H4 (cell line): ENCODE measurements around the gene SDHA. TPM values are rescaled to one million over a fixed set of nuclear protein-coding genes. Genes with fewer than 3 reads are reported as not detected.
"Not testable (repeated sequence)": the region's sequence is repeated elsewhere in the genome, so short reads cannot be mapped to it uniquely, and the experiment has no call there.

Experiments used
- DNase-seq: peaks from one replicate; pipeline ENCODE4 v3.0.0-alpha.2; 2015; ENCODE audit warnings: low spot score
- total RNA-seq: library from RNA; depleted of rRNA; stranded (reverse); fragments of >200 nt; shearing (Covaris generic); gene quantifications from 2 replicates; pipeline ENCODE4 v1.2.3, GENCODE V29; 2014

Gene SDHA
- total RNA-seq, 1 experiment from 2014 or later: 79.9 TPM

DNA sequence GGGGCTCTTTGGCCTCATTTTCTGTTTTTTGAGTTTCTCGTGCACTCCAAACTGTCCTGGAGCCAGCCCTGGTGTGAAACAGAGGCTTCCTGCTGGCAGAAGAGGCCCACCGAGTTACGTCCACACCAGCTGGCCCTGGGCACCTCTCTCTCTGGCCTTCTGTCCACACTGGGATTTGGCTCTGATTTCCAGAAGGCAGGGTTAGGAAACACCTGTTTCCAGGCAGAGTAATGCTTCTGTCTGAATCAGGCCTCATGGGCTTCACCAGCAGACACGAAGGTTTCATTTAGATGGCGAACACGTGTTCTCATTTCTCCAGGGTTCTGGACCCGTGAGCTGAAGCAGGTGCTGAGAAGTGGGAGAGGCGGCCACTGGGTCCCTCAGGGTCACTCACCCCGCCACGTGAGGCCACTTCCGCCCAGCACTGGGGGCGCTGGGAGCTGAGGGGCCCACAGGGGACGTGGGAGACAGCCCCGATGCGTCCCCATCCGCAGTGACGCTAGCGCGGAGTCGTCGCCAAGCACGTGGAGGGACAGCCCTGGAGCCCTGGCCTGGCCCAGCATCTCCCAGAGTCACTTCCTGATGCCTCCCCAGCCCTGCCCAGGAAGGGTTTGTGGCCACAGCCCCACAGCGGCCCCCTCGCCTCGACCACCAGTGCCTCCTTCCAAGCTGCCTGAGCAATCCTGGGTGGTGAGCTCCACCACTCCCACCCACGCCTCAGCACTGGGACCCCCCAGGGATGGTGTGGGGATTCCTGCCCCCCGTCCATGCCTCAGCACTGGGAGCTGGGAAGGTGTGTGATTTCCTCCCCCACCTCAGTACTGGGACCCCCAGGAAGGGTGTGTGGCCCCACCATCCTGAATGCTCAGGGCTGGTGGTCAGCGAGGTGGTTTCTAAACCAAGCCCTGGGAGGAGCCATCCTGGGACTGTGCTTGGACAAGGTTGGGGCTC is 31.8 kb upstream of the SDHA start:
- no peak for DNase-seq

DNA sequence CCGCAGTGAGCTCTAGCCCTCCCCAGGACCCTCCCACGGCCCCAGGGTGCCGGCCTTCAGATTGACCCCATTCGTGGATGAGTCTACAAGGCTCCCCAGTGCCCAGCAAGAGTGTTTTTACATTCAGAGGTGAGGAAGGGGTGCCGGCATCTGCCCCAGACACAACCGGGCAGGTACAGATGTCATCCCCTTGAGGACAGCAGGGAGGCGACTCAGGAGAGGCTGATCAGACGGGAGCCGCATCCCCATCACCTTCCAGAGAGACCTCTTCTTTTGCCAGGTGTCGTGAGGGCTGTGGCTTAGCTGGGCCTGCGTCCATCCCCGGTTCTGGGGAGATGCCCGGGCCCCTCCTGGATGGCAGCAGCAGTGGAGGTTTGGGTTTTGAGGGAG is 31.1 kb upstream of the SDHA start:
- no peak for DNase-seq

DNA sequence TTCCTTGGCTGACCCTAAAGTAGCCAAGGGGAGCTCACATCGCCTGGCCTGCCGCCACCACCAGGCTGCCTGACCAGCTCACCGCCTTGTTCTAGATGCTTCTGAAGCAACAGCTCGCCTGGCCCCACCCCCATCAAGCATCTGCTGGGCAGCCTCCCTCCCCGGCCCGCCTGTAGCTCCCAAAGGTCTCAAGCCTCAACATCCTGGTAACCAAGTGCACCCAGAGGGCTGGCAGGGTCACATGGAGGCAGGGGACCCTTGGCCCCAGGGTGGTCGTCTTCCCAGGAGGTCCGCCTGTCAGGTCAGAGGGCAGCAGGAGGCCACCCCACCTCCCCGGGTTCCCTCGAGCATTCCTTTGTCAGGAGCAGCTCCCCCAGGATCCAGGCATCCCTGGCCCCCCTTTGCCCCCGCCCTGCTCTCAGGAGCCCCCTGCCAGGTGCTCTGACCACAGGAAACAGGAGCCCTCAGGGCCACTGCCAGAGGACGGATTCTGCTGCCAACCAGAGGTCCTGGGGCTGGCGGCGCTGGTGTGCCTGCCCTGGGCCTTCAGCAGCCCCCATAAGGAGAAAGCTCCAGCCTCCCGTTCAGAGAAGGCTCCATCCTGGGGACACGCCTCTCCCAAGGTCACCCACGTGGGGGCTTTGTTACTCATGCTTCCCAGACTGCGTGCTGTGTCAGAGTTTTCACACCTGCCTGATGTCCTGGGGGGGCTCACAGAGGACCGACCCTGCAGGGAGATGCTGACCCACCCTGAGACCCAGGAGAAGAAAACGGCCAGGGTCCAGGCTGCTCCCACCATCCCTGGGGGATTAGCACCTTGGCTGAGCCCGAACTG is 30.3 kb upstream of the SDHA start:
- no peak for DNase-seq

DNA sequence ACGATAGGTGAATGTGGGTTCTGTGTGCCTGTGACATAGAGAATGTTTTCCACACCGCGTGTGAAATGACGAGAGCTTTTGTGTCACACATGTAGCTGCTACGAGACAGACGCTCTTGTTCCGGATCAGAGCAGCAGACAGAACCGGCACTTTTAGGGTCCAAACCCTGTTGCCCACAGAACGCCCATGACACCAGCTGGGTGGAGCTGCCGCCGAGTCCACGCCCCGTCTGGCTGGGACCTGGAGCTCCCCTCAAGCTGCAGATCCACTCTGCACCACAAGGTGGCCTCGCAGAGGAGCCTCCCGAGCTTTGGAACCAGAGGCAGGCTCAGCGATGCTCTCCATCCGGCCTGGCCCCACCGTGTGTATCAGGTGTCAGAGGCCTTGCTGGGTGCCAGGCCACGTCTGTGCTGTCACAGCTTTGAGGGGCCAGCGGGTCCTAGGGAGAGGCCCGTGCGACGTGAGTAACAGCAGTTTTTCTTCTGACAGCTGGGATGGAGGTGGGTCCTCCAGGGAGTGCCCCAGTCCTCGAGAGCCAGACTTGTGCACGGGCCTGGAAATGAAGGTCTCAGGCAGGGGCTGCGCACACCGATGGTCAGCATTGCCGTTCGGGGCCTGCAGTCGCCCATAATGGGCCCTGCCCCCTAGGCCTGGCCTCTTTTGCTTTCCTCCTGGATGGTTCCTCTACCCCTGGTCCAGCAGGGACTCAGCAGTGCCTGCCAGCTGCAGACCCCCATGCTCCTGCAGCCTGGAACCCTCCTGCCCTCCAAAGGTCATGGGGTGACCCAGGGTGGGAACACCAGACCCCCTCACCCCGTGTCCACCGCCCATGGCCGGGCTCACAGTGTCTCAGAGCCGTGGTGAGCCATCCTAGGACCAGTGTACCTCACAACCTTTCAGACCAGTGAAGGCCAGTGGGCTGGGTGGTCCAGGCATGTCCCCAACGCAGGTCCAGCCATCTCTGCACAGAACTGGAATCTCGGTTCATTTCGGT is 29.3 kb upstream of the SDHA start:
- DNase-seq: peak; percentile 91

DNA sequence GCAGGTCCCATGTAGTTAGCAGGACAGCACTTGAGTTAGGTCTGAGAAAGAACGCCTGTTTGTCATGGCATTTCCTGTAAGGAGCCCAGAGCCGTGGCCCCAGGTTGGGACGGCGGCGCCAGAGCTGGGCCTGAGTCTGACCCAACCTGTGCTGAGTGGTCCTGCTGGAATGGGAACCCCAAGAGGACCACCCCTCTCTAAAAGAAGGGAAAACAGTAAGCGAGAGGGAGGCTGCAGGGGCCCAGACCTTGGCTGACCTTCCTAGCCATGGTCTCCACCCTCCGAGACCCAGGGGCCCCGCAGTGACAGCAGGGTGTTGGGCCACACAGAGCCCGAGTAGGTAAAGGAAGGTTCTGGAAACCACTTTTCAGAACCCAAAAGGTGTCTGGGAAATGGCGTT is 28.6 kb upstream of the SDHA start:
- DNase-seq: no peak

DNA sequence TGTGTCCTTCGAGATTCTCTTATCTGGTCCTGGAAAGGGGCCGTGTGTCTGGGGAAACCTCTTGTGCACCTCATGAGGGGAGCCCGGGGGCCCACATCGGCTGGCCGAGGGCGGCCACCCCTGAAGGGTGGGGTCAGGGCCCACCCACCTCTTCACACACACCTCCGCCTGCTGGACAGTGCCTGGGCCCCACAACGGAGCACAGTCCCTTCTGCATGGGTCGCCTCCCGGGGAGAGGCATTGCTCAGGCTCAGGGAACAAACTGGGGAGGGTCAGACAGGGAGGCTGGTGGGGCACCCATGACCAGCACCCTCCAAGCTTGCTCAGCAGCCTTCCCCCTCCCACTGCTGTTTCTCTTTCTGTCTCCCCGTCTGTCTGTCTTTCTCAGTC is 28.1 kb upstream of the SDHA start:
- no peak for DNase-seq

DNA sequence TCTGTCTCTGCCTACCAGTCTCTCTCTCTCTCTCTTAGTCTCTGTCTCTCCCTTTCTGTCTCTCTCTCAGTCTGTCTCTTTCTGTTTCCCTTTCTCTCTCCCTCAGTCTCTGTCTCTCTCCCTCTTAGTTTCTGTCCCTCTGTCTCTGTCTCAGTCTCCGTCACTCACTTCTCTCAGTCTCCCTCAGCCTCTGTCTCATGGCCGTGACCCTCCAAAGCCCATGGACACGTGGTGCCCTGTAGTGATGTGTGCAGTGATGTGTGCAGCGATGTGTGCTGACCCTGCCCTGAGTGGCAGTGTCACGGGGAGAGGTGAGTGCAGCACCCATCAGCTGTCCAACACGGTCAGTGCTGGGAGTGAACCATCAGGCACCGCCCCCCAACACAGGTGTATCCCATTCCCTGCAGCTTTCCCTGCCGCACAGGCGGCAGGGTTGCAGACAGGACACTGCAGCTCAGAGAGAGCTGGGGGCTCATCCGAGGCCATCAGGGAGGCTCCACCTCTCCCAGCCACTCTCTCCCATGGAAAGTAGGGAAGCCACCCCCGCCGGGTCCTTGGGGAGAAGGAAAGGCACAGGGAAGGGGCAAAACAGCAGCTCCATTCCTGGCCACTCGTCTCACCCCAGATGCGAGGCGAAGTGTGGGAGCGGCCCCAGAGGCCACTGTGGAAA is 27.6 kb upstream of the SDHA start:
- DNase-seq: no peak

DNA sequence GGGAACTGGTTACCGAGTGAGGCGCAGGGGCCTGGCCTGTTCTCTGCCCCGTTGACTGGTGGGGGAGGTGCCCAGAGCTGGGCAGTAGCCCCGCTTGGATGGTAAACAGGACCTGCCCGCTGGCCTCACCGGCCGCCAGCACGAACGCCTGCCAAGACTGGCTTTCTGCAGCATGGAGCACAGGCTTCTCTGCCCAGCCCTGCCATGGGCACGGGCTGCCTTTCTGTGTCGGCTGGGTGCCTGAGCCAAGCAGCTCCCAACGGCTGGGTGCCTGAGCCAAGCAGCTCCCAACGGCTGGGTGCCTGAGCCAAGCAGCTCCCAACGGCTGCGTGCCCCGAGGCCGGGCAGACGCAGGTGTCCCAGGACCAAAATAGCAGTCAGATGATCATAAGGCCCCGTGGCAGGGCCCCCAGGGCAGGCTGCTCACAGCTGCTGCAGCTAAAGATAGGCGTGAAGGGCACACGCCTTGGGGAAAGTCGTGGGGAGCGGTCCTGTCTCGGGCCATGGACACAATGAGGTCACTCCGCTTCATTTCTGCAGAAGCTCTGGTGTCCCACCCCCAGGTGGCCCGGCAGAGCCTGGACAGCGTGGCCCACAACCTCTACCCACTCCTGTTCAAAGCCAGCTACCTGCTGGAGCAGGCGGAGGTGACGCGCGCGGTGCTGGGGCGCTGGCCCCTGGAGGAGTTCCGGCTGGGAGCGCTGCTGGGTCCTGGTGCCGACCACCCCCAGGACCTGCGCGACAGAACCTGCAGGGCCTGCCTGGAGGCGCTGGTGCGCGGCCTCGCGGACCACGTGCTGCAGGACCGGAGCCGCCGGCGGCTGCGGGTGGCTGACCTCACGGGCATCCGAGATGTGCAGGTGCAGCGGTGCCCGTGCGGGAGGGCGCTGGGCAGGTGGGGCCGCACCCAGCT is 26.8 kb upstream of the SDHA start, which contains the start of gene LRRC14B:
Gene LRRC14B (plus strand): TSS at position 460 of the 913 bp plus-strand sequence. CDS start 44 bp downstream, at position 504.
- no peak for DNase-seq

DNA sequence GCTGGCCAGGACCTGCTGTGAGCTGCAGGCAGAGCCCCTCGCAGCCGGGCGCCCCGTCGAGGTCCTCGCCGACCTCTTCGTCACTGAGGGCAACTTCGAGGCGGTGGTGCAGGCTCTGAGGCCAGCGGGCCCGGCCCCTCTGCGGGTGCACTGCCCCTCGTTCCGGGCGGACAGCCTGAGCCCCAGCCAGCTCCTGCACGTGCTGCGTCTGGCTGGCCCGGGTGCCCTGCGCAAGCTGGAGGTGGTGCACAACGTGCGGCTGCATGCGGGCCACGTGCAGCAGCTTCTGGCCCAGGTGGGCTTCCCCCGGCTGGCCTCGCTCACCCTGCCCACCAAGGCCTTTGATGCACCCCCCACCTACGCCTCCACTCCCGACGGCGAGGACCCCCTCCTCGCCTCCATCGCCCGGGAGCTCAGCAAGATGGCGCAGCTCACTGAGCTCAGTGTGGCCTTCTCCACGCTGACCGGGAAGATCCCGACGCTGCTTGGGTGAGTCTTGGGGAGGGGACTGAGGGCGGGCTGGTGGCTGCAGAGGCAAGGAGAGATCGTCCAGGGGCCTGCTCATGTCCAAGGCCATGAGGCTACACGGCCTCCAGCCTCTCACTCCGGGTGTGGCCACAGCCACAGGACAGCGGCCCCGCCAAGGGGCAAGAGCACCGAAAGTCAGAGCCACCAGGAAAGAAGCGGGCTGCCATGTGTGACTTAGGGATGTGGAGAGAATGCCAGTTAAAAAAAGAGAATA is 26.0 kb upstream of the SDHA start:
- DNase-seq: no peak

DNA sequence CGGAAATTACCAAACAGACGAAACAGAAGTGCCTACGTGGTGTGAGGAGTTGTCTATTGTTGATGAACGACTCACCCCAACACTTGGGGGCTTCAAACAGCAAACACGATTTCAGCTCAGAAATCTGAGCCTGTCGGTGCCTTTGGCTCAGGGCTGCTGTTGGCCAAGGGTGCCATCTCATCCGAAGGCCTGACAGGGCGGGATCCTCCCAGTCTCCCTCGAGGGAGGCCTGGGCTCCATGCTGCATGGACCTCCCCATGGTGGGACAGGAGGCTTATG is 25.5 kb upstream of the SDHA start:
- DNase-seq: no peak

DNA sequence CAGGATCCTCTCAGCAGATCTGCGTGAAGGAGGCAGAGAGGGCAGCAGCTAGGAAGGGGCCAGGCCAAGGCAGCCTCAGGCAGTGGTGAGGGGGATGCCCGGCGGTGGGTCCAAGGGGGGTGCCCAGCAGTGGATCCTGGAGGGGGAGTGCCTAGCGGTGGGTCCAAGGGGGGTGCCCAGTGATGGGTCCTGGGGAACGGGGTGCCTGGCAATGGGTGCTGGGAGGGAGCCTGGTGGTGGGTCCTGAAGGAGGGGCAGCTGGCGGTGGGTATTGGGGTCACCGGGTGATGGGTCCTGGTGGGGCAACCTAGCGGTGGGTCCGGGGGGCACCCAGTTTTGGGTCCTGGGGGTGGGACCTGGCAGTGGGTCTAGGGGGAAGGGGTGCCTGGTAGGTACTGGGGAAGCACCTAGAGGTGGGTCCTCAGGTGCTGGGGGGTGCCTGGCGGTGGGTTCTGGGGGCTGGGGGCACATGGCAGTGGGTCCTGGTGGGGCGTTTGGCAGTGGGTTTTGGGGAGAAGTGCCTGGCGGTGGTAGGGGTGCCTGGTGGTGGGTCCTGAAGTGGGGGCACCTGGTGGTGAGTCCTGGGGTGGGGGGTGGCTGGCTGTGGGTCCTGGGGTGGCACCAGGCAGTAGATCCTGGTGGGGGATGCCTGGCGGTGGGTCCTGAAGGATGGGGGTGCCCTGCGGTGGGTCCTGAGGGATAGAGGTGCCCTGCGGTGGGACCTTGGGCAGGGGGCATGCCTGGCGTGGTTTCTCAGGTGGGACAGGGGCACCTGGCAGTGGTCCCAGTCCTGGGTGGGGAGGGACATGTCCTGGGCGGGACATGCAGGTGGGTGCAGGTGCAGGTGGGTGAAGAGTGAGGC is 24.9 kb upstream of the SDHA start:
- no peak for DNase-seq

DNA sequence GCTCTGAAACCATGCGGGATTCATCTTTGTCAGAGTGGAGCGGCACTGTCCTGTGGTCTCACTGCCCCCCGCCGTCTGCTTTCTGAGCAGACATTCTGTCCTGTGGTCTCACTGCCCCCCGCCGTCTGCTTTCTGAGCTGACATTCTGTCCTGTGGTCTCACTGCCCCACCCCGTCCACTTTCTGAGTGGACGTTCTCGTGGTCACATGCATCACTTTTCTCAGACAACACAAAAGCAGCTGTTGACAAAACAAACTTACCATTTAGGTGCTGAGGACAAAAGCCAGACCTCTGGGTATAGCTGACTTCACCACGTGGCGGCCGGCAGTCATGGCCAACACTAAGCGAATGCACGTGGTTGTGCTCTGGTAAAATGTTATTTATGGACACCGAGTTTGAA is 24.0 kb upstream of the SDHA start:
- DNase-seq: no peak

DNA sequence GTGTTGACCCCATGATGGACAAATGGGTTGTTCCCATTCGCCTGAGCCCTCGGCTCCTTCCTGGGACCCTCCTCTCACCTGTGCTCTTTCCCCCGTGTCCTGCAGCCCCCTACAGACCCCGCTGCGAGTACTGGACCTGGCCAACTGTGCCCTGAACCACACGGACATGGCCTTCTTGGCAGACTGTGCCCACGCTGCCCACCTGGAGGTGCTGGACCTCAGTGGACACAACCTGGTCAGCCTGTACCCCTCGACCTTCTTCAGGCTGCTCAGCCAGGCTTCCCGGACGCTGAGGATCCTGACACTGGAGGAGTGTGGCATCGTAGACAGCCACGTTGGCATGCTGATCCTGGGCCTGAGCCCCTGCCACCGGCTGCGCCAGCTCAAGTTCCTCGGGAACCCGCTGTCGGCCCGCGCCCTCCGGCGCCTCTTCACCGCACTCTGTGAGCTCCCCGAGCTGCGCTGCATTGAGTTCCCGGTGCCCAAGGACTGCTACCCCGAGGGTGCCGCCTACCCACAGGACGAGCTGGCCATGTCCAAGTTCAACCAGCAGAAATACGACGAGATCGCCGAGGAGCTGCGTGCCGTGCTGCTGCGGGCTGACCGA is 23.4 kb upstream of the SDHA start:
- no peak for DNase-seq

DNA sequence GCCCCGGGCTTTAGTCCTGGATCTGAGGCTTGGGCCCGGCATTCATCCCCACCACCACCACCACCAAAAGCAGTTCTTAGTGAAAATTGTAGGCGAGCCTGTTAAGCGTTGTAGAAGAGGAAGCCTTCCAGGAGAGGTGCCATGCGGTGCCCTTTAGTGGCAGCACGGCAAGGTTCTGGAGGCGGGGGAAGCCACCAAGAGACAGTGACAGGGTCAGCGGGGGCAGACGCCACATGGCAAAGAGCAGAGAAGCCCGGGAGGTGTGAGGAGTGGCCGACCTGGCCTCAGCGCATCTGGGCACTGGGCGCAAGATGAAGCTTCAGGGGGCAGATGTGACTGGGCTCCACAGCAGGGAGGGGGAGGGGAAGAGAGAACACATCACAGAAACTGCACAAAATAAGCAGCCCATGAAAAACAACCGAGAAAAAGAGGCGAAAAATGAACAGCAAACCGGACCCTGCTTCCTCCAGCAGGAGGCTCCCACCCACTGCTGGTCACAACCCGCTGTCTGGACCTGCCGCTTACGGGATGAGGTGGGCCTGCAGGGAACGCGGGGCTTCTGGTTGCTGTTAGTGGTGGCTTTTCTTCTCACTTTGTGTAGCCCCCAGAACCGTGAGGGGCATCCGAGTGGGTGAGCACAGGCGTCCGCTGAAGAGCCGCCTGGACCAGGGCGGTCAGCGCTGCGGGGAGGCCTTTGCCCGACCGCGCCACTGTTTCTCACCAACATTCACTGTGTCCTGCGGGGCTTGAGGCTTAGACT is 22.5 kb upstream of the SDHA start:
- DNase-seq: no peak

DNA sequence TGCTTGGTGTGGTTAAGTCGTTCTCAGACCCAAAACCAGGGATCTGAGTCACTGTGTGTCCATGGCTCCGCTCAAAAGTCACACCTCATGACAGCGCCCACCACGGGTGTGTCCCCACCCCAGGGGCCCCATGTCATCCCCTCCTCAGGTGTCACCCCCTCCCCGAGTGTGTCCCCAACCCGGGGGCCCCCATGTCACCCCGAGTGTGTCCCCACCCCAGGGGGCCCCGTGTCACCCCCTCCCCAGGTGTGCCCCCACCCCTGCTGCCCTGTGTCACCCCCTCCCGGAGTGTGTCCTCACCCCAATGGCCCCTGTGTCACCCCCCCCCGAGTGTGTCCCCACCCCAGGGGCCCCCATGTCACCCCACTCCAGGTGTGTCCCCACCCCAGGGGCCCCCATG is 21.8 kb upstream of the SDHA start:
- no peak for DNase-seq

DNA sequence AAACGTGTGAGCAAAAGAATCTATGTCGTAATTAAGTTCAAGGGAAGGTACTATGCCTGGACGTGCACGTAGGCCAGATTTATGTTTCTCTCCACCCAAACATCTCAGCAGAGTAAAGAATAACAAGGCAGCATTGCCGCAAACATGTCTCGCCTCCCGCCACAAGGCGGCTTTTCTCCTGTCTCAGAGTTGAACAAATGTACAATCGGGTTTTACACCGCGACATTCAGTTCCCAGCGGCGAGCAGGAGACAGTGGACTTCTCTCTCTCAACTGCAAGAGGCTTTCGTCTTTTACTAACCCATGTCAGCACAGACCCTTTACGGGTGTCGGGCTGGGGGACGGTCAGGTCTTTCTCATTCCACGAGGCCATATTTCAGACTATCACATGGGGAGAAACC is 21.1 kb upstream of the SDHA start:
- DNase-seq: not testable (repeated sequence)

DNA sequence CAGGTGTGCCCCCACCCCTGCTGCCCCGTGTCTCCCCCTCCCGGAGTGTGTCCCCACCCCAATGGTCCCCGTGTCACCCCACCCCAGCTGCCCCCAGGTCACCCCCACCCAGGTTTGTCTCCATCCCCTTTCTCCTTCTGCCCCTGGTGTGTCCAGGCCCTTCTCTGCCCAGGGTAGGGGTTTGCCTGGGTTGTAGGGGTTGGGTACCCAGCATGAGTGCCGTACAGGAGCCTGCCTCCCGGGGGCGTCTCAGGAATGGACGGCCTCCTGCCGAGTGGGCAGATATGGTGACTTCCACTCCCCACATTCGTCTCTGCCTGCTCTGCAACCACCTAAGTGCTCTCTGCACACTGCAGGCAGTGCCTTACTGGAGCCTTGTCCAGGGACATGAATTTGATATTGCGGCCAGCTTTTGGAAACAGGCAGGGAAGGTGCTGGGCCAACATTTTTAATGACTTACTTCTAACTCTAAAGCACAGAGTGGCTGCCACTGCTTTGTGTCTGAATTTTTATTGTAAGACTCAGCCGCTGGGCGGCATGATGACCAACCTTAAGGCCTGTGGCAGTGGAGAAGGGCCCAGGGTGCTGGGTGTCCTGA is 20.1 kb upstream of the SDHA start:
- DNase-seq: no peak
